PC-9 (cell line): ENCODE data around the gene CST7. TPM values are rescaled to one million over a fixed set of nuclear protein-coding genes. Genes with fewer than 3 reads are reported as not detected.
A peak's percentile ranks its signal among the peaks of the same experiment; 100 is the strongest.

ENCODE experiments used
- BruUV-seq: library from RNA; stranded (reverse); fragments of 400-500 nt; replicated peaks from 2 replicates; lab custom pipeline; 2021; lab: Mats Ljungman, UMichigan
- CTCF ChIA-PET: fragments of 300-600 bp; sonication (Branson Sonifier 250); formaldehyde crosslinking; loops from one replicate; lab custom pipeline; 2022; ENCODE audit warnings: antibody characterized with exemption; lab: Charles Lee
- POLR2A ChIA-PET: fragments of 300-600 bp; sonication (Branson Sonifier 250); formaldehyde crosslinking; loops from one replicate; lab custom pipeline; 2022; ENCODE audit warnings: antibody characterized with exemption; ENCODE audit not compliant: unreplicated experiment; lab: Charles Lee
- DNase-seq, 2 experiments: peaks; one replicate each; pipeline versions ENCODE4 v3.0.0 to v3.0.0-alpha.2; 2015 to 2022; ENCODE audit warnings: mixed read lengths in 1 of 2
- H2AFZ ChIP-seq: fragments of 200-600 bp; sonication (generic); 2 replicates; pipeline ENCODE4 v1.8.1; 2017; ENCODE audit warnings: antibody characterized with exemption
- H3F3A ChIP-seq: fragments of 200-600 bp; sonication (generic); 2 replicates; pipeline ENCODE4 v1.8.1; 2017; ENCODE audit warnings: antibody characterized with exemption, mild to moderate bottlenecking, low read depth; ENCODE audit not compliant: insufficient read depth
- H3K27ac ChIP-seq: fragments of 200-600 bp; sonication (generic); 2 replicates; pipeline ENCODE4 v1.6.1; 2016; ENCODE audit warnings: mixed run types
- H3K27me3 ChIP-seq: fragments of 200-600 bp; sonication (generic); 2 replicates; pipeline ENCODE4 v1.6.1; 2016; ENCODE audit warnings: low read depth, mixed run types; ENCODE audit not compliant: insufficient read depth
- H3K36me3 ChIP-seq: fragments of 200-600 bp; sonication (generic); 2 replicates; pipeline ENCODE4 v1.6.1; 2016; ENCODE audit warnings: low read depth, mixed run types
- H3K4me1 ChIP-seq: fragments of 200-600 bp; sonication (generic); replicated peaks from 2 replicates; pipeline ENCODE4 v1.6.1; 2016; ENCODE audit warnings: mixed run types; ENCODE audit not compliant: insufficient read depth
- H3K4me2 ChIP-seq: fragments of 200-600 bp; sonication (generic); 2 replicates; pipeline ENCODE4 v1.6.1; 2017; ENCODE audit warnings: mixed run types
- H3K4me3 ChIP-seq: fragments of 200-600 bp; sonication (generic); 2 replicates; pipeline ENCODE4 v1.6.1; 2016; ENCODE audit warnings: mixed run types
- H3K79me2 ChIP-seq: fragments of 200-600 bp; sonication (generic); 2 replicates; pipeline ENCODE4 v1.6.1; 2017; ENCODE audit warnings: low read depth, mixed run types
- H3K9me2 ChIP-seq: fragments of 200-600 bp; sonication (generic); 2 replicates; pipeline ENCODE4 v1.8.1; 2017; ENCODE audit warnings: mild to moderate bottlenecking; ENCODE audit not compliant: insufficient read depth
- H3K9me3 ChIP-seq: fragments of 200-600 bp; sonication (generic); 2 replicates; pipeline ENCODE4 v1.8.1; 2016; ENCODE audit warnings: low read depth; ENCODE audit not compliant: insufficient read depth
- H4K20me1 ChIP-seq: fragments of 200-600 bp; sonication (generic); 2 replicates; pipeline ENCODE4 v1.8.1; 2017; ENCODE audit not compliant: insufficient read depth
- EZH2 ChIP-seq: fragments of 200-600 bp; sonication (generic); IDR thresholded peaks from 2 replicates; pipeline ENCODE4 v1.8.0; 2017; ENCODE audit warnings: antibody characterized with exemption, low read depth
- intact Hi-C: fragments of 100-400 bp; cut with micrococcal nuclease; formaldehyde crosslinking; loops from one replicate; pipeline ENCODE4 v1.10.0; 2022; ENCODE audit not compliant: unreplicated experiment
- total RNA-seq: library from RNA; stranded (reverse); gene quantifications from 2 replicates; pipeline ENCODE4 v1.2.3, GENCODE V29; 2021
- TF ChIP-seq, protein P1 (sequence below): fragments of 200-600 bp; sonication (generic); conservative IDR thresholded peaks from 2 replicates; pipeline ENCODE4 v1.6.1; 2017; ENCODE audit warnings: mixed run types, antibody characterized with exemption, mild to moderate bottlenecking, moderate library complexity

The CST7 gene
- total RNA-seq, 1 experiment from 2014 or later = not detected

DNA sequence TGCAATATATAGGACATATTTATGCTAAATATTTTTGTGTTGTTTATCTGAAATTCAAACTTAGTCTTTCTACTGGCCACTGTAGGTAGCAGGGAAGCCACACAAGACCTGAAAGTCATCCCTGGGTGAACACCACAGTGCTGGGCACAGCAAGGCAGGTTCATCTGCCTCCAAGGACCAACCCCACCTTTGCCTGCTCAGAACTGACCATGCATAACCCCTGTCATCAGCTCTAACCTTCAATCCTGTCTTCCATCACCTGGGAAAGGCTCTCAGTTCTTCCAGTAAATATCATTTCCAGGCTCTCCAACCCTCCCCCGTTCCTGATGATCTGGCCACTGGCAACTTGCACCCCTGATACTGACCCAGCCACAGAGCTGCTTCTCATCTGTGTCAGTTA, 32.7 kb upstream of the CST7 start:
- no peak for DNase-seq
- H3K4me3 ChIP-seq = no peak overlapping the region
- no TSS peak for BruUV-seq
- intact Hi-C loops = loop anchor here (5.0 to 10.0 kb wide), 5 partner anchors 129 to 1132 kb away; no protein-coding TSS in a partner anchor
- H2AFZ ChIP-seq = no peak overlapping the region
- no peaks in the 10 kb centered on the region for H3K36me3 ChIP-seq
- H3F3A ChIP-seq = no peaks in the 10 kb centered on the region
- H3K79me2 ChIP-seq = no peaks in the 10 kb centered on the region
- ChIA-PET POLR2A (no interaction called here), CTCF (interaction anchor here (0.5 kb wide), 1 partner anchor 816 kb away, joined by 3 read pairs; no protein-coding TSS in a partner anchor)
- H4K20me1 ChIP-seq = no peaks in the 10 kb centered on the region
- no peak overlapping the region for H3K4me2 ChIP-seq
- TF ChIP-seq, protein P1, sequence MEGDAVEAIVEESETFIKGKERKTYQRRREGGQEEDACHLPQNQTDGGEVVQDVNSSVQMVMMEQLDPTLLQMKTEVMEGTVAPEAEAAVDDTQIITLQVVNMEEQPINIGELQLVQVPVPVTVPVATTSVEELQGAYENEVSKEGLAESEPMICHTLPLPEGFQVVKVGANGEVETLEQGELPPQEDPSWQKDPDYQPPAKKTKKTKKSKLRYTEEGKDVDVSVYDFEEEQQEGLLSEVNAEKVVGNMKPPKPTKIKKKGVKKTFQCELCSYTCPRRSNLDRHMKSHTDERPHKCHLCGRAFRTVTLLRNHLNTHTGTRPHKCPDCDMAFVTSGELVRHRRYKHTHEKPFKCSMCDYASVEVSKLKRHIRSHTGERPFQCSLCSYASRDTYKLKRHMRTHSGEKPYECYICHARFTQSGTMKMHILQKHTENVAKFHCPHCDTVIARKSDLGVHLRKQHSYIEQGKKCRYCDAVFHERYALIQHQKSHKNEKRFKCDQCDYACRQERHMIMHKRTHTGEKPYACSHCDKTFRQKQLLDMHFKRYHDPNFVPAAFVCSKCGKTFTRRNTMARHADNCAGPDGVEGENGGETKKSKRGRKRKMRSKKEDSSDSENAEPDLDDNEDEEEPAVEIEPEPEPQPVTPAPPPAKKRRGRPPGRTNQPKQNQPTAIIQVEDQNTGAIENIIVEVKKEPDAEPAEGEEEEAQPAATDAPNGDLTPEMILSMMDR = no peak
- no peak for TF ChIP-seq EZH2
- H3K9me2 ChIP-seq = no peaks in the 10 kb centered on the region
- H3K4me1 ChIP-seq = 0 out of 2 replicates have a peak, but pooled peaks cover 5% of the 10 kb centered on the region
- H3K27ac ChIP-seq = no peak overlapping the region
- no peaks in the 10 kb centered on the region for H3K9me3 ChIP-seq
- no peaks in the 10 kb centered on the region for H3K27me3 ChIP-seq

DNA sequence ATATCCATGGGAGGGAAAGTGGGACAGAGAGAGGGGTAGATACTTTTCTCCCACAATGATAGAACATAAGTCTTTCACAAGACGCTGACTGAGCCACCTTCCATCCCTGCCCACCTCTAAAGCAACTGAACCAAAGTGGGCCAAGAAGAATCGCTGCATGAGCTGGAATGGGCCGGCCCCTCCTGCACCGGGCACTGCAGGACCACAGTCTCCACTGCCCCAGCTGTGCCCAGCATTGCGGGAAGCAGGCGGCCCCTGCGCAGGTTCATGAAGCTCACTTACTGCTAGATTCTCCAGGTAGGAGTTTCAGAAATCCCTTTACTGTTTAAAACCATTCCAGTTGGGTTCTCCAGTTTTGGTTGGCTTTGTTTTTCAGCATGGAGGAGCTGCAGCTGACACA, 32.0 kb upstream of the CST7 start:
- Histone ChIP-seq H3K9me2 (no peaks in the 10 kb centered on the region), H3K4me1 (0 out of 2 replicates have a peak, but pooled peaks cover 5% of the 10 kb centered on the region), H3K4me2 (no peak overlapping the region), H3K79me2 (no peaks in the 10 kb centered on the region), H3K36me3 (no peaks in the 10 kb centered on the region), H2AFZ (no peak overlapping the region), H3K27me3 (no peaks in the 10 kb centered on the region), H3K9me3 (no peaks in the 10 kb centered on the region), H3F3A (no peaks in the 10 kb centered on the region), H3K4me3 (no peak overlapping the region), H3K27ac (no peak overlapping the region), H4K20me1 (no peaks in the 10 kb centered on the region)
- ChIA-PET CTCF (interaction anchor here (0.5 kb wide), 1 partner anchor 817 kb away, joined by 3 read pairs; no protein-coding TSS in a partner anchor), POLR2A (no interaction called here)
- no peak for TF ChIP-seq EZH2
- TF ChIP-seq, protein P1 = no peak
- no TSS peak for BruUV-seq
- intact Hi-C loops = loop anchor here (5.0 to 10.0 kb wide), 5 partner anchors 130 to 1132 kb away; no protein-coding TSS in a partner anchor
- DNase-seq = peak in 1 of 2 experiments; percentile 5

- H3K9me3 ChIP-seq = no peaks in the 10 kb centered on the region
- BruUV-seq = no TSS peak
- H3K79me2 ChIP-seq = no peaks in the 10 kb centered on the region
- no peak overlapping the region for H3K4me3 ChIP-seq
- peak; percentile 49 to 62 for DNase-seq
- no peaks in the 10 kb centered on the region for H3K9me2 ChIP-seq
- TF ChIP-seq EZH2 = no peak
- TF ChIP-seq, protein P1 = peak; percentile 93
- no peaks in the 10 kb centered on the region for H3F3A ChIP-seq
- POLR2A ChIA-PET = interaction anchor here (0.6 kb wide), 1 partner anchor 1063 kb away, joined by 4 read pairs; no protein-coding TSS in a partner anchor
- CTCF ChIA-PET = interaction anchor here (0.6 to 0.9 kb wide), 2 partner anchors 120 to 783 kb away, joined by 3 to 4 read pairs; no protein-coding TSS in a partner anchor
- H3K4me2 ChIP-seq = peak overlapping the region; percentile 28
- no peak overlapping the region for H2AFZ ChIP-seq
- no peak overlapping the region for H3K27ac ChIP-seq
- no peaks in the 10 kb centered on the region for H3K27me3 ChIP-seq
- no peaks in the 10 kb centered on the region for H4K20me1 ChIP-seq
- no peaks in the 10 kb centered on the region for H3K36me3 ChIP-seq
- H3K4me1 ChIP-seq = 0 out of 2 replicates have a peak, but pooled peaks cover 5% of the 10 kb centered on the region
- intact Hi-C loops = loop anchor here (1.0 to 10.0 kb wide), 8 partner anchors 131 to 1133 kb away; no protein-coding TSS in a partner anchor
These were observed 31.1 kb upstream of the CST7 start for GRCh38 chr20:24917797-24918578.
